Gastrocnemius medialis (tissue), 4 donors: ENCODE measurements around the gene RXYLT1. TPM values are rescaled to one million over a fixed set of nuclear protein-coding genes. Genes with fewer than 3 reads are reported as not detected.
A peak's percentile ranks its signal among the peaks of the same experiment; 100 is the strongest.

Experiments
- ATAC-seq, 2 donors: fragments of 150-250 bp; one replicate each; pipeline ENCODE4 v1.9.1; 2016
- DNase-seq, 2 donors: peaks; one replicate each; pipeline ENCODE4 v3.0.0-alpha.2; 2019
- H3K27ac ChIP-seq, 4 donors: fragments of 200-600 bp; sonication (generic); 1 replicate in 1 of 4; 2 replicates in 3 of 4; pipeline ENCODE4 v1.5.1; 2016 to 2018; ENCODE audit warnings: mild to moderate bottlenecking in 2 of 4, moderate library complexity in 1 of 4
- H3K27me3 ChIP-seq, 3 donors: fragments of 200-600 bp; sonication (generic) in 2 of 3; 1 replicate in 1 of 3; 2 replicates in 2 of 3; pipeline versions ENCODE4 v1.5.1 to v1.6.0; 2016 to 2019; ENCODE audit warnings: mild to moderate bottlenecking in 1 of 3, moderate library complexity in 1 of 3
- H3K36me3 ChIP-seq, 2 donors: fragments of 200-600 bp; sonication (generic) in 1 of 2; one replicate each; pipeline ENCODE4 v1.5.1; 2017 to 2018
- H3K4me1 ChIP-seq, 2 donors: fragments of 200-600 bp; sonication (generic) in 1 of 2; one replicate each; pipeline ENCODE4 v1.5.1; 2016 to 2017; ENCODE audit warnings: mild to moderate bottlenecking in 2 of 2
- H3K4me3 ChIP-seq, 4 donors: fragments of 200-600 bp; sonication (generic) in 3 of 4; 1 replicate in 1 of 4; 2 replicates in 3 of 4; pipeline ENCODE4 v1.5.1; 2016 to 2019; ENCODE audit warnings: mild to moderate bottlenecking in 2 of 4
- H3K9me3 ChIP-seq, 3 donors: fragments of 200-600 bp; sonication (generic) in 2 of 3; 1 replicate in 1 of 3; 2 replicates in 2 of 3; pipeline ENCODE4 v1.5.1; 2016 to 2019
- CTCF ChIP-seq, 5 experiments: fragments of 450-650 bp in 3 of 5; fragments of 200-600 bp in 2 of 5; sonication (generic) in 2 of 5; IDR thresholded peaks in 4 of 5; conservative IDR thresholded peaks in 1 of 5; 1 replicate in 4 of 5; 2 replicates in 1 of 5; pipeline ENCODE4 v1.5.1; 2016 to 2019; ENCODE audit warnings: antibody characterized with exemption in 5 of 5, mild to moderate bottlenecking in 3 of 5, moderate library complexity in 3 of 5
- POLR2A ChIP-seq, 2 donors: fragments of 450-650 bp; IDR thresholded peaks; one replicate each; pipeline ENCODE4 v1.6.1; 2017; ENCODE audit warnings: antibody characterized with exemption in 2 of 2, mild to moderate bottlenecking in 2 of 2, moderate library complexity in 2 of 2
- in situ Hi-C, 4 donors: fragments of 200-750 bp; cut with MboI; loops; one replicate each; pipeline versions ENCODE4 v1.15.0 to v1.8.0; 2017; ENCODE audit warnings: low sequenced_read_pairs in 4 of 4
- intact Hi-C: fragments of 100-400 bp; cut with DNase I; formaldehyde crosslinking; loops from one replicate; pipeline ENCODE4 v1.15.1; 2023; ENCODE audit warnings: low total_unique reads
- total RNA-seq, 4 donors: library from RNA; depleted of rRNA; stranded (reverse); fragments of >200 nt; gene quantifications; one replicate each; pipeline versions ENCODE4 v1.1.0 to v1.2.3, GENCODE V29; 2016

The RXYLT1 gene
- total RNA-seq, 4 donors from 2014 or later = 9.4 to 16.5 (median 14.1) TPM

GRCh38 chr12:63815482-63815852, 35.8 kb downstream of the RXYLT1 start:
- H3K27me3 ChIP-seq = peaks cover 0 to 3% (median 2%) of the 10 kb centered on the region in 3 donors
- in situ Hi-C loops (loop anchor here in 1 of 4 donors (25.0 kb wide), 1 partner anchor 703 kb away; no protein-coding TSS in a partner anchor), intact Hi-C loops (no loop called here)
- H3K36me3 ChIP-seq = no peaks in the 10 kb centered on the region
- H3K4me3 ChIP-seq = no peak overlapping the region
- no peak overlapping the region for H3K27ac ChIP-seq
- no peaks in the 10 kb centered on the region for H3K4me1 ChIP-seq
- no peak for TF ChIP-seq POLR2A (IDR thresholded peaks at IDR 0.05)
- no peak for TF ChIP-seq CTCF (IDR thresholded peaks at IDR 0.05 in 4 of 5, conservative IDR thresholded peaks at IDR 0.05 in 1 of 5)
- H3K9me3 ChIP-seq = no peaks in the 10 kb centered on the region
- ATAC-seq = no peak
- no peak for DNase-seq

GRCh38 chr12:63816031-63816430, 36.3 kb downstream of the RXYLT1 start:
- no peaks in the 10 kb centered on the region for H3K4me1 ChIP-seq
- intact Hi-C loops = no loop called here
- ATAC-seq (no peak), DNase-seq (no peak)
- in situ Hi-C loops = loop anchor here in 1 of 4 donors (25.0 kb wide), 1 partner anchor 704 kb away; no protein-coding TSS in a partner anchor
- peaks cover 0 to 8% (median 5%) of the 10 kb centered on the region in 3 donors for H3K27me3 ChIP-seq
- H3K4me3 ChIP-seq = no peak overlapping the region
- H3K36me3 ChIP-seq = no peaks in the 10 kb centered on the region
- TF ChIP-seq CTCF (IDR thresholded peaks at IDR 0.05 in 4 of 5, conservative IDR thresholded peaks at IDR 0.05 in 1 of 5) (no peak), POLR2A (IDR thresholded peaks at IDR 0.05) (no peak)
- H3K27ac ChIP-seq = no peak overlapping the region
- H3K9me3 ChIP-seq = no peaks in the 10 kb centered on the region

- no peaks in the 10 kb centered on the region for H3K9me3 ChIP-seq
- H3K36me3 ChIP-seq = no peaks in the 10 kb centered on the region
- H3K27ac ChIP-seq = no peak overlapping the region
- H3K4me1 ChIP-seq = peaks cover 0 to 4% of the 10 kb centered on the region in 2 donors
- H3K4me3 ChIP-seq = no peak overlapping the region
- intact Hi-C loops = no loop called here
- H3K27me3 ChIP-seq = peaks cover 0 to 17% (median 10%) of the 10 kb centered on the region in 3 donors
- ATAC-seq (no peak), DNase-seq (no peak)
- TF ChIP-seq CTCF (IDR thresholded peaks at IDR 0.05 in 4 of 5, conservative IDR thresholded peaks at IDR 0.05 in 1 of 5) (no peak), POLR2A (IDR thresholded peaks at IDR 0.05) (no peak)
- in situ Hi-C loops = loop anchor here in 1 of 4 donors (25.0 kb wide), 1 partner anchor 708 kb away; no protein-coding TSS in a partner anchor
Measured at GRCh38 chr12:63820427-63820826, 40.7 kb downstream of the RXYLT1 start.

- Histone ChIP-seq H3K27ac (no peak overlapping the region), H3K4me1 (peaks cover 0 to 4% of the 10 kb centered on the region in 2 donors), H3K27me3 (peaks cover 0 to 17% (median 10%) of the 10 kb centered on the region in 3 donors), H3K9me3 (no peaks in the 10 kb centered on the region), H3K4me3 (peak overlapping the region; percentile 40 to 54 (median 42)), H3K36me3 (no peaks in the 10 kb centered on the region)
- ATAC-seq (no peak), DNase-seq (no peak)
- no peak for TF ChIP-seq CTCF (IDR thresholded peaks at IDR 0.05 in 4 of 5, conservative IDR thresholded peaks at IDR 0.05 in 1 of 5)
- TF ChIP-seq POLR2A (IDR thresholded peaks at IDR 0.05) = no peak
- intact Hi-C loops (no loop called here), in situ Hi-C loops (loop anchor here in 1 of 4 donors (25.0 kb wide), 1 partner anchor 710 kb away; no protein-coding TSS in a partner anchor)
Measured at GRCh38 chr12:63821781-63822251, 42.1 kb downstream of the RXYLT1 start.
